Measurements from ENCODE around the gene CSNK1G2.

DNA sequence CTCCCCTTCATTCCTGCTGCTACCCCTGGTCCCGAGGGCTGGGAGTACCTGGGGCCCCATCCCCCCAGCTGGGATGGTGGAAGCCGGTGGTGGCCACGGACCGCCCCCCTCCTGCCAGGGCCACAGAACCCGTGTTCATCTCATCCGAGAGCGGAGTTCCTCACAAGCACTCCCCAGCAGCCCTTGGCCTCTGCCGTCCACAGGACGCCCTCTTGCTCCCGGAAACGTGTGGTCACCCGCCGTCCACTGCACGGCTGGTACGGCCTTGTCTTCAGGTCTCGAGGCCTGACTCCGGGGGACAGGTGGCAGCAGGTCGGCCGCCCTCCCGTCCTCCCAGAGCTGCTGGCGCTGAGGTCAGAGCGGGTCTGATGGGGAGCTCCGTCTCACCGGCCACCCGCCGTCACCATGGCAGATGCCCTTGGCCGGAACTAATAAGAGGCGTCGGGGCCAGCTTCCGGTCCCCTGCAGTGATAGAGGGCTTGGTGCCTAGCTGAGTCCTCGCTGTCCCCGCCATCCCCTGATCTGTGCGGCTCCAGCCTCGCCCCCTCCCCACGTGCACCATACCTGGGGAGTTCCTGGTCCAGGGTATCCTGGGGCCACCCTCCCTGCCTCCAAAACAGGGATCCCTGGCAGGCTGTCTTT lies 16.5 kb upstream of the CSNK1G2 start:
- TF ChIP-seq, protein P1, sequence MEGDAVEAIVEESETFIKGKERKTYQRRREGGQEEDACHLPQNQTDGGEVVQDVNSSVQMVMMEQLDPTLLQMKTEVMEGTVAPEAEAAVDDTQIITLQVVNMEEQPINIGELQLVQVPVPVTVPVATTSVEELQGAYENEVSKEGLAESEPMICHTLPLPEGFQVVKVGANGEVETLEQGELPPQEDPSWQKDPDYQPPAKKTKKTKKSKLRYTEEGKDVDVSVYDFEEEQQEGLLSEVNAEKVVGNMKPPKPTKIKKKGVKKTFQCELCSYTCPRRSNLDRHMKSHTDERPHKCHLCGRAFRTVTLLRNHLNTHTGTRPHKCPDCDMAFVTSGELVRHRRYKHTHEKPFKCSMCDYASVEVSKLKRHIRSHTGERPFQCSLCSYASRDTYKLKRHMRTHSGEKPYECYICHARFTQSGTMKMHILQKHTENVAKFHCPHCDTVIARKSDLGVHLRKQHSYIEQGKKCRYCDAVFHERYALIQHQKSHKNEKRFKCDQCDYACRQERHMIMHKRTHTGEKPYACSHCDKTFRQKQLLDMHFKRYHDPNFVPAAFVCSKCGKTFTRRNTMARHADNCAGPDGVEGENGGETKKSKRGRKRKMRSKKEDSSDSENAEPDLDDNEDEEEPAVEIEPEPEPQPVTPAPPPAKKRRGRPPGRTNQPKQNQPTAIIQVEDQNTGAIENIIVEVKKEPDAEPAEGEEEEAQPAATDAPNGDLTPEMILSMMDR (conservative IDR thresholded peaks at IDR 0.05): no peak
- TF ChIP-seq ZFX (IDR thresholded peaks at IDR 0.05): no peak
